OCI-LY1 (cell line): ENCODE results near the gene GALNT9.

Source experiments
- H2AFZ ChIP-seq: fragments of 200-600 bp; sonication (generic), shearing (Covaris generic); 2 replicates; pipeline ENCODE4 v1.6.0; 2014; ENCODE audit warnings: antibody characterized with exemption, mild to moderate bottlenecking, low read length
- H3F3A ChIP-seq: fragments of 200-600 bp; sonication (generic), shearing (Covaris generic); 2 replicates; pipeline ENCODE4 v1.6.0; 2014; ENCODE audit warnings: mild to moderate bottlenecking, antibody characterized with exemption, low read length, moderate library complexity; ENCODE audit not compliant: insufficient read depth
- H3K27ac ChIP-seq: fragments of 200-600 bp; sonication (generic); 2 replicates; pipeline ENCODE4 v1.5.1; 2014; ENCODE audit warnings: low read length, mixed run types, mild to moderate bottlenecking, low read depth; ENCODE audit not compliant: poor library complexity, severe bottlenecking
- H3K27me3 ChIP-seq: fragments of 200-600 bp; sonication (generic); 2 replicates; pipeline ENCODE4 v1.6.0; 2014; ENCODE audit warnings: antibody characterized with exemption, mild to moderate bottlenecking, low read length, moderate library complexity; ENCODE audit not compliant: insufficient read depth
- H3K36me3 ChIP-seq: fragments of 200-600 bp; sonication (generic); 2 replicates; pipeline ENCODE4 v1.6.1; 2014; ENCODE audit warnings: mild to moderate bottlenecking, antibody characterized with exemption, low read length, moderate library complexity, mixed read lengths; ENCODE audit not compliant: insufficient read depth
- H3K4me1 ChIP-seq: fragments of 200-600 bp; sonication (generic); 2 replicates; pipeline ENCODE4 v1.5.1; 2014; ENCODE audit warnings: mild to moderate bottlenecking, low read length, moderate library complexity; ENCODE audit not compliant: insufficient read depth, severe bottlenecking
- H3K4me2 ChIP-seq: fragments of 200-600 bp; sonication (generic), shearing (Covaris generic); 2 replicates; pipeline ENCODE4 v1.6.1; 2014; ENCODE audit warnings: low read length
- H3K4me3 ChIP-seq: fragments of 200-600 bp; sonication (generic); 2 replicates; pipeline ENCODE4 v1.5.1; 2014; ENCODE audit warnings: low read length, low read depth, mild to moderate bottlenecking, mixed read lengths; ENCODE audit not compliant: poor library complexity, severe bottlenecking
- H3K79me2 ChIP-seq: fragments of 200-600 bp; shearing (Covaris generic); 2 replicates; pipeline ENCODE4 v1.6.1; 2016; ENCODE audit warnings: mixed run types, low read length, mixed read lengths; ENCODE audit not compliant: insufficient read depth
- H3K9ac ChIP-seq: fragments of 200-600 bp; sonication (generic), shearing (Covaris generic); 2 replicates; pipeline ENCODE4 v1.6.1; 2014; ENCODE audit warnings: mild to moderate bottlenecking, low read length, mixed read lengths
- H3K9me2 ChIP-seq: fragments of 200-600 bp; sonication (generic), shearing (Covaris generic); 2 replicates; pipeline ENCODE4 v1.6.1; 2014; ENCODE audit warnings: low read depth, mild to moderate bottlenecking, low read length, mixed read lengths
- H3K9me3 ChIP-seq: fragments of 200-600 bp; shearing (Covaris generic); 2 replicates; pipeline ENCODE4 v1.6.1; 2014; ENCODE audit warnings: low read length, mixed read lengths
- H4K20me1 ChIP-seq: fragments of 200-600 bp; sonication (generic), shearing (Covaris generic); 2 replicates; pipeline ENCODE4 v1.6.0; 2016; ENCODE audit warnings: mild to moderate bottlenecking, low read length; ENCODE audit not compliant: insufficient read depth
- CTCF ChIP-seq: fragments of 200-600 bp; sonication (generic), shearing (Covaris generic); IDR thresholded peaks from 2 replicates; pipeline ENCODE4 v1.5.1; 2017; ENCODE audit warnings: mild to moderate bottlenecking, antibody characterized with exemption, low read length, moderate library complexity, mixed read lengths
- EZH2 ChIP-seq: fragments of 200-600 bp; sonication (generic), shearing (Covaris generic); IDR thresholded peaks from 2 replicates; pipeline ENCODE4 v1.8.0; 2017; ENCODE audit warnings: borderline replicate concordance, mixed run types, mild to moderate bottlenecking, antibody characterized with exemption, low read length, moderate library complexity, mixed read lengths

Gene GALNT9

GRCh38 chr12:132292328-132293319 is 36.8 kb downstream of the GALNT9 start:
- no peaks in the 10 kb centered on the region for H4K20me1 ChIP-seq
- no peak overlapping the region for H3K4me3 ChIP-seq
- H3F3A ChIP-seq = no peaks in the 10 kb centered on the region
- H3K9me3 ChIP-seq = no peaks in the 10 kb centered on the region
- no peaks in the 10 kb centered on the region; the same call in 1 of the 2 replicates for H3K27me3 ChIP-seq
- no peak overlapping the region for H3K9ac ChIP-seq
- H3K4me2 ChIP-seq = no peak overlapping the region
- H2AFZ ChIP-seq = no peak overlapping the region
- no peaks in the 10 kb centered on the region for H3K36me3 ChIP-seq
- TF ChIP-seq EZH2 = no peak
- no peak for TF ChIP-seq CTCF
- H3K9me2 ChIP-seq = no peaks in the 10 kb centered on the region
- H3K79me2 ChIP-seq = no peaks in the 10 kb centered on the region
- no peaks in the 10 kb centered on the region for H3K4me1 ChIP-seq
- no peak overlapping the region for H3K27ac ChIP-seq

GRCh38 chr12:132291402-132292175 is 37.8 kb downstream of the GALNT9 start:
- Histone ChIP-seq H3K9ac (no peak overlapping the region), H3K27me3 (no peaks in the 10 kb centered on the region), H3K4me1 (no peaks in the 10 kb centered on the region), H3K4me3 (no peak overlapping the region), H3K36me3 (no peaks in the 10 kb centered on the region), H3K79me2 (no peaks in the 10 kb centered on the region), H3K9me2 (no peaks in the 10 kb centered on the region), H3K4me2 (no peak overlapping the region), H3K27ac (no peak overlapping the region), H3F3A (no peaks in the 10 kb centered on the region), H4K20me1 (no peaks in the 10 kb centered on the region), H3K9me3 (no peaks in the 10 kb centered on the region), H2AFZ (no peak overlapping the region)
- TF ChIP-seq EZH2 = no peak
- TF ChIP-seq CTCF = no peak

- Histone ChIP-seq H3K27me3 (no peaks in the 10 kb centered on the region), H4K20me1 (no peaks in the 10 kb centered on the region)
Observed at GRCh38 chr12:132290203-132290540, 39.2 kb downstream of the GALNT9 start.

More at GRCh38 chr12:132290203-132290540, 39.2 kb downstream of the GALNT9 start:
- no peak overlapping the region for H2AFZ ChIP-seq
- H3F3A ChIP-seq = no peaks in the 10 kb centered on the region
- no peak overlapping the region for H3K9ac ChIP-seq
- no peaks in the 10 kb centered on the region for H3K4me1 ChIP-seq
- no peak overlapping the region for H3K4me3 ChIP-seq
- H3K36me3 ChIP-seq = no peaks in the 10 kb centered on the region
- H3K79me2 ChIP-seq = no peaks in the 10 kb centered on the region
- no peak for TF ChIP-seq CTCF
- TF ChIP-seq EZH2 = no peak
- H3K9me2 ChIP-seq = no peaks in the 10 kb centered on the region
- no peak overlapping the region for H3K4me2 ChIP-seq
- no peak overlapping the region for H3K27ac ChIP-seq
- no peaks in the 10 kb centered on the region for H3K9me3 ChIP-seq
